GM21447 (cell line): ENCODE data around the gene ACO1.
A peak's percentile ranks its signal among the peaks of the same experiment; 100 is the strongest.
"Not testable (repeated sequence)": the region's sequence is repeated elsewhere in the genome, so short reads cannot be mapped to it uniquely, and the experiment has no call there.

ENCODE experiments used
- ATAC-seq: cut with Tn5 transposase; IDR thresholded peaks from one replicate; pipeline ENCODE4 v1.9.1; 2021; ENCODE audit not compliant: unreplicated experiment

The ACO1 gene

DNA sequence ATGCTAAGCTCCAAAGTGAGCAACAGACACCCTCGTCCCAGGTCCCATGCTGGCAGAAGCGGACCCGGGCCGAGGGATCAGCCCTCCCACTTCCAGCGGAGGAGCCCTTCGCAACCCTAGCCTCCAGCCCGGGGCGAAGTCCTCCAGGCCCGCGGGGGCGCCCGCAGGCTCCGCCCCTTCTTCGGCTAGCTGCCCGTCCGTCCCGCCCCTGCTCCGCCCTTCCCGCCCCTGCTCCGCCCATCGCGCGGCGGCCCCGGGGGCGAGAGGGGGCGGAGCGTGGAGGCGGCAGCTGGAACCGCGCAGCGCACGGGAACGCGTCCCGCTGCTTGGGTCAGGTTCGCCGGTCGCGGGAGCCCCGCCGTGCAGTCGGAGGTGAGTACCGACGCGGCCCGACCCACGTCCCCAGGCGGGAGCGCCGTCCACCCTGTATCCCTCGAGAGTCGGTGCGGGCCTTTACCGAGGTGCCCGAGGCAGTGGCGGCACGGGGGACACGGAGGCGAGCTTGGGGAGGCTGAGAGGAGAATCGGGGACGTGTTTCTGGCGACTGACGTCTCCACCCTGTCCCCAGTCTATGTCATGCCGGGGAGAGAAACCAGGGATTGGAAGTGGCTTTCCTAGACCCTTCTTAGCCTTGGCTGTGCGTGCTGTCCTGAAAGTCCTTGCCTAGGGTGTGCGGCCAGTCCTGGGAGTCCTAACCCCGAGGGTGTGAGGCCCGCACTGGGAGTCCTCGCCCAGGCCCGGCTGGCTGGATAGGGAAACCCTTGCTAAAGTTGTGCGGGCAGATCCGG, at the start of gene ACO1:
ACO1 (plus strand) TSS at position 280 of the 788 bp plus-strand sequence. CDS start 20,864 bp downstream, outside the sequence.
- peak; percentile 96 for ATAC-seq

DNA sequence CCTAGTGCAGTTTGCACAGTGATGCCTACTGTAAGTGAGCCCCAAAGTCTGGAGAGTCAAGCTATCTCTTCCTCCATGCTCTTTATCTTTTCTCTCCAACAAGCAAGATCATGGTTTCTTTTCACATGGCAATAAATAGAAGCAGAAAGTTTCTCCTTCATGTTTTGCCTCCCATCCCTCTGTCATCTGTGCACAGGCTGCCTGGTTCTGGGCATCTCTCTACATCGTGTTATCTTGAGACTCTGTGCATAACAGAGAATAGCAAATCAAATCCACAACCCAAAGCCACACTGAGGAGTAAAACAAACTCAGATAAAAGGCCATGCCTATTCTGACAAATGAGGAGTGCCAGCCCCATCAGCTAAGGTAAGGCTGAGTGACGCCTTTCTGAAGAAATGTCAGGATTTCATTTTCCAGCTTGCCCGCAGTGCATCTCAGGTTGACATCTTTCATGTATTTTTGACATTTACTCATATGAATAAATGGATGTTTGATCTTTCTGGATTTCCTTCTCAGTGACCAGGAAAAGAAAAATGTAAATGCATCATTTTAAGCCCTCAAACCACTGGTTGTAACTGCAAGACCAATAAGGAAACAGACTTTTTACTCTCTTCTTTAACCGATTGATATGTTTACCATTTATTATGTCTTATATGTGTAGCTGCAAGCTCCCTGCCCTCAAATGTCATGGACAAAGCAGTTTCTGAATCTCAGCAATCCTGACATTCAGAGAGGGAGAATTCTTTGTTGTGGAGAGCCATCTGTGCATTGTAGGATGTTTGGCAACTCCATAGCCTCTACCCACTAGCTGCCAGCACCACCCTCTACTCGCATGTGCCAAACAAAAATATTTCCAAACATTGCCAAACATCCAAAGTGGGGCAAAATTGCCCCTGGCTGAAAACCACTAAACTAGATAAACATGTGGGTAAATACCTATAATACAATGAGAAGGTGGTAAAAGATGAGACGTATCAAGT, 49.2 kb upstream of the ACO1 start:
- ATAC-seq, result no peak

DNA sequence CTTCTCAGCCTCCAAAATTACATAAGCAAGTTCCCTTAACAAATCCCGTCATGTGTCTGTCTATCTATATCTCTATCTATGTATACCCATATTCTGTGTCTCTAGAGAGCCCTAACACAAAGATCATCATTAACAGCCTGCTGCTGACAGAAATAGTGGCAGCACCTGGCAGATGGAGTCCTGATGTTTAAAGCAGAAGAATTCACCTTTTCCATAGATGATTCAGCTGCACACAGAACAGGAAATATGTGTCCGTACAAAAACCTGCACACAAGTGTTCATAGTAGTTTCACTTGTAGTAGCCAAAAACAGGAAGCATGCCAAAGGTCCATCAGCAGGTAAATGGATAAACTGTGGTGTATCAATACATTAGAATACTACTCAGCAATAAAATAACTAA, 45.0 kb upstream of the ACO1 start:
- ATAC-seq, result peak; percentile 85

DNA sequence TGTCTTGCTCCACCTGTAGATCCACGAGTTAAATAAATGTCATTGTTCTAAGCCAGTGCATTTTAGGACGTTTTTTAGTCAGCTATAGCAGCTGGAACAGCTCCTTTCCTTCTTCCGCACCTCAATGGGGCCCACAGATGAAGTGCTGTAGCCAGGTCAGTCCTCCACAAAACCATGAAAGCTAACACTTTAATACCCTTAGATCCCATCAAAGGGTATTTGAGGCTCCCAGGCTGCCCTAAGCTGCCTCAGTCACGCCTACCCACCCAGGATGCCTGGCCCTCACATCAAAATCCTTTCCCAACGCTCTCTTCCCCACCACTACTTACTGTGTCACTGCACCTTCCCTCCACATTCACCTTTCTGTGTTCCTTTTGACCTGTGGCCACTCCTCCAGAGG, 44.1 kb upstream of the ACO1 start:
- ATAC-seq, result no peak

DNA sequence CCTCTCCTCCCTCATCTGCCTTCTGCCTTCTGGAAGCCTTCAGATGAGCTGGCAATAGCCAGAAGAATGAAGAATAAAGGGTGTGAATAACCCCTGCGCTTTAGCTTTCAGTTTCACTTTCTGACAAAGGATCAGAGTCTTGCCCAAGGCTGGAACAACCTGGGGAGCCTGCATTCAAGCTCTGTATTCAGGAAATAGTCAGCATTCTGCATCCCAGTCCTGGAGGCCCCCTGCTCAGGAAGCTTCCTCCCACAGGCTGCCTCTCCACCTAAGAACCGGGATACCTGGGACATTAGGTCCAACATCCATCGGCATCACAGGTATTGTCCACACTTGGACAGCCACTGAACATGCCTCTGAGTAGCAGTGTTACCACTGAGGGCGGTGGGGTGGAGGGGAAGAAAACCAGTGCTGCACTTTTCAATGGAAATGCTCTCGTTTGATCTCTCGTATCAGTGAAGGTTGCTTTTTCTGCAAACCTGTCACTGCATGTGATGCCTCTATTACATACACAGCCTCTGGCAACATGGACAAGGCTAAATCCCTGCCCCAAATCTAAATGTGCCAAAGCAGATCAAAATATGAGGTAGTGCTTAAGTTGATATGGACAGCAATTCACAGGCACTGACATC, 39.8 kb upstream of the ACO1 start:
- ATAC-seq, result peak; percentile 59

DNA sequence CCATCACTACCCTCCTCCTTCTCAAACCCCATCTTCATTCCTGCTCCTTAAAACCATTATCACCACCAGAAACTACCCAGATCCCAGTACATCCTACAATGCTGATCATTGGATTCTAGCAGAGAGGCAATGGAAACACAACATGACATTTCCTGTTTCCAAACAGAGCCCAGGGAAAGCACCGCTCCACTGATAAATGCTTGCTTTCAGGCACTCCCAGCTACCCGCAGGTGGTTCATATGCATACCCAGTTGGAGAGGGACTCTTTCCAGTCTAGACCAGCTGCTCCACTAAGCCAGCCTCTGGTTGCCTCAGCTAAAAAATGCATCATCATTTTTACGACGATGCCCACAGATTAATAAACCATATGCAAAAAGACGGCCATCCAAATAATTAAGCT, 39.2 kb upstream of the ACO1 start:
- no peak for ATAC-seq

DNA sequence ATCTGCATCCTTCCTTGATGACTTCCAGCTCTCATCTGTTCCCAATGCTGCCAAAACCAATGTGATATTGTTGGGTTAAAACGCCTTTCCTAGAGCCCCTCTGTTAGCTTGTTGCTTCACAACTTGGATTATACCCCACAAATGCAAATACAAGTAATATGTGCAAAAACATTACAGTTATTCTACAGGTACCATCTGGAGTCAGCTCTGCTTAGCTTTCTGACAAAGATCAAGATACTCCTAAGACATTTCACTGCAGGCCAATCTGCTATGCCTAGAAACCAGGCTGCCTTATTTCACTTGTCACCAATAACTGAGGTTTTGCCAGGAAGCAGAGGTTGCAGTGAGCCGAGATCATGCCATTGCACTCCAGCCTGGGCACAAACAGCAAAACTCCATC, 36.9 kb upstream of the ACO1 start:
- no peak for ATAC-seq

DNA sequence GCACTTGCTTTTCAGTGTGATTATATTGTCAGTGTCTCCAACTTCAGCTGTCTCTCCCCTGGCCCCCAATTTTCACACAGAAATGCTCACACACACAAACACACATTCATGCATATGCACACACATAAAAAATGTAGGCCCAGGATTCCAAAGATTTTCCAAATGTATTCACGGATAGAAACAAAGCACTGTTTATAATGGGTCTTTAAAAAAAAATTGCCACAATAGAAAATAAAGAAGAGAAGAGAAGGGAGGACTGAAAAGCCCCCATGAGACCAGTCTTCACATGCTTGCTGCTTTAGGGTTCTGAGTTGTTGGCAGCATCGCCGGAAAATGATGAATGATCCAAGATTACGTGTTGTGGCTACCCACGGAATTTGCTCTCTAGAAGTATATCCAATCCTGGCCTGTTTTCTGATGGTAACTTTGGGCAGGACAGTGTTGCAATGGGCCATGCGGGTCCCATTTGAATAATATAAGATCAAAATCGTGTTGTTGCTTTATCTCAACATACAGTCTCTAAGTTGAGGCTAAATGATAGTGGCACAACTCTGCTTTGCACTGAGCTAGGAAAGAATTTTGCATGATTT, 36.2 kb upstream of the ACO1 start:
- no peak for ATAC-seq

DNA sequence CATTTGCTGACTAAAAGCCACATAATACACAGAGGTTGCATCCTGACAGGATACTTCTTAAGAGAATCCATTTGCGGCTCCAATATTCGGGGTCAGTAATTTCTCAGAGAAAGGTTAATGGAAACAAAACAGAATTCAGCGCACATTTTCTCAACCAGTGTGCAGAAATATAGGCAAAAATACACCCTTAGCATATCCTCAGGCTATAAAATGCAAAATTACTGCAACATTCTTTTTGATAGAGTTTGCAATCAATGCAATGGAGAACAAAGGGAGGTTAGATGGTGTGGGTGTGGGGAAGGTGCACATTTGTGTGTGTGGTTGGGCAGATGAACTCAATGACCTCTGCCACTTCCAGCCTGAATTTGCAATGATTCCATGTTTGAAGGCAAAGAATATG, 35.4 kb upstream of the ACO1 start:
- ATAC-seq, result no peak

DNA sequence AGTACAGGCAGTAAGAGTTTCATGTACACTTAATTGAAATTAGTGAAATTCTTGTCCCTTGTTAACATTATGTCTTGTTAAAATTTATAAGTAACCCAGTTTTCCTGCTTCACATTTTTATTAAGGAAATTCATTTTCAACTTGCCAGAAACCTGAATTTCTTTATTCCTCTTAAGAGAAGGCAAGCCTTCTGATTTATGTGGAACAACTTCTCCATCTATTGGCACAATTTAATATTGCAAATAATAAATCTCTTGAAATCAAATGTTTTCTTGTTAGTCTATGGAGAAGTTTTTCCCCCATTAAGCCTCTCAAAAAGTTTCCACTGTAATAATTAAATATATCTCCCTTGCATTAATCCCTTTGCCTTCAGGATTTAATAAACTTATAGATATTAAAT, 33.8 kb upstream of the ACO1 start:
- no peak for ATAC-seq

DNA sequence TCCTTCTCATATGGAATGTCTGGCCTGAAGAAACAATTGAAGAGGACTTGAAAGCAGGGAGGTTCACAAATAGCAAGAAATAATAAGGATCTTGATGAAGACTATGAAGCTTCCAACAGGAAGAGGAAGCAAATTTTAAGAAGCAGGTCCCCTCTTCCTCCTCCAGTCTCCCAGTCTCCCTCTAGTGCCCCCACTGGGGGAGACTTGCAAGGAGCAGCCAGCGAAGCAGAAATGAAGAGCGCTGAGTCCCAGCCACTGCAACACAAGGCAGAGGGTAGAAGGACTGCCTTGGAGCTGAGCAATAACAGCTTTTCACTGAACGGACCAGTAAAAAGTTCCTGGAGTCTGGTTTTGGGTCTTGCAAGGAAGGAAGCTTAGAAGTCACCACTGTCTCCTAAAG, 32.6 kb upstream of the ACO1 start:
- ATAC-seq, result no peak

DNA sequence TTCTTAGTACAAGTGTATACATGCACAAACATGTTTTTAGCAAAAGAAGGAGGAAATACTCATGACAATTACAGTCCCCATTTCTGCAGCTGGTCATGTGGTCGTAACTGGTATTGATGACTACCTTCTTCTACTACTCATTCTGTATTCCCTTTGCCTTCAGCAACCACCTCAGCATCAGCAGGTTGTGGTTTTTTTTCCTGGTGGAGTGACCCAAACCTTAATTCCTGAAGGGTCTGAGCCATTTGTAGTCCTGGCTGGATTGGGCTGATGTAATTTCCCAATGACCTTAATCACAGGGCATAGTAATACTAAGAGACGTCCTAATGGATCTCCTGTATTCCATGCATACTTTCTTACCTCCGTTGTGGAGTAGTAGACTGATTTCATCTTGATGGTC, 31.0 kb upstream of the ACO1 start:
- not testable (repeated sequence) for ATAC-seq

DNA sequence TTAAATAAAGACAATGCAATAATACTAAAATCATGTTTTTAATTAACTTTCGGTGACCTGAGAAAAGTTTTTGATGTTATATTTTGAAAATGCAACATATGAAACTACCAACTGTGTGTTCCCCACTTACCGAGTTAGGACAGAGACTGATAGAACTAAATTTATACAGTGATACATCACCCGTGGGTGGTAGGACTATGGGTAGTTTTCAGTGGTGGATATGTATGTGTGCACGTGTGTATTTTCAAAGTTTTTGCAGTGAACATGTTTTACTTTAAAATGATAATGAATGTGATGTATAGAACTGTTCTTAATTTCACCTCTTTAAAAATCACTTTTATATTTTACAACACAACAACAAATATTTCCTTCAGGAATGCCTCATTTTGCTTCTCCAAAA, 25.0 kb upstream of the ACO1 start:
- no peak for ATAC-seq

DNA sequence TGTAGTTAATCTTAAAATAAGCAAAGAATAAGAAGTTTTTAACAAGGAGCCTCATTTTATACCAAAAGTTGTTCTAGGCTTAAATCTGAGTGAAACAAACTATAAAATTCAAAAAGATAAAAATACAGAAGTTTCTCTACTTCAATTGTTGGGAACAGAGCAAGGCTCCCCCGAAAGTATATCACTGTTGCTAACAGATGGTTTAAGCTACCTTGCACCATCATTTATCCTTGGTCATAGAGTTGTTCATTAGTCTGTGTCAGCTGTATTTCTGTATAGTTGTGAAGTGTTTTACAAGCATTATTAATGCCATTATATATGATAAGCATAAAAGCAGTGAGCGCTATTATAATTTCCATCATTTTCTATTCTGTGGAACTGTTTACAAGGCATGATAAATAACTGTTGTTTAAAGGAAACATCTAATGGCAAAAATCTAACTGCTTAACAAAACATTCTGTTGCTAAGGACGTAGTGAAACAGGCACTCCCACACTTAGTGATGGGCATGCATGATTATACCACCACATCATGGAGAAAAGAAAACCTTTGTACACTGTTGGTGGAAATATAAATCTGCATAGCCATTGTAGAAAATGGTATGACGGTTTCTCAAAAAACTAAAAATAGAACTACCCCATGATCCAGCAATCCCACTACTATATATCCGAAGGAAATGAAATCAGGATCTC, 23.3 kb upstream of the ACO1 start:
- no peak for ATAC-seq

DNA sequence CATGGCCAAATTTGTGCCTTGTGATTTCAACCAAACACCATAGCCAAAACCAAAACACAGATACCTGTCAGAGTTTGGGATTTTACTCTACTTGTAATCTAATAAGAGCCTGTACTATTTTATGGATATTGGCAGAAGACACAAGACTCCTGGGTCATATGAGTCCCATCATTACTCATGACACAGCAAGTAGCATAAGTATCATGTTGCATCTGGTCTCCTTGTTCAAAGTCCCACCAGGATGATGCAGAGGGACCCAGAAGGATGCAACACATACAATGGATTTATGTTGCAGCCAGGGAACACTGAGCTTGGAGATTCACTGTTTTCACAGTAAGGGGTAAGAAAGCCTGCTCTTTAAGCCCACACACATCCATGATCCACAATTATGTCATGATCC, 13.2 kb upstream of the ACO1 start:
- ATAC-seq, result no peak

DNA sequence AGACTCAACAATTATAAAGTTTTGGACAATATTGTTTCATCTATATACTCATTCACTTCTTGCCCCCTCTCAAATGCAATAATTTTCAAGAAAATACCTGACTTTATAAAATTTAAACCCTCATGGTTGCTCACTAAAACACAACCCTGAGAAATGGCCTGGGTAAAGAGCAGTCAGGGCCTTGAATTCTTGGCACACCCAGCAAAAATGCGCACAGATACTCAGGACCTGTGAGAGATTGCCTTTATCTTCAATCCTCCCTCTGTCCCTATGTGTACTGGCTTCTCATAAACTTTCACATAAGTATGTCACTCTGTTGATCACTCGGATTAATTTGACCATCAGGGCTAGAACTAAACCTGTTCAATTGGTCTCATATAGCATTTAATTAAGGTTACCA, 12.8 kb upstream of the ACO1 start:
- no peak for ATAC-seq

DNA sequence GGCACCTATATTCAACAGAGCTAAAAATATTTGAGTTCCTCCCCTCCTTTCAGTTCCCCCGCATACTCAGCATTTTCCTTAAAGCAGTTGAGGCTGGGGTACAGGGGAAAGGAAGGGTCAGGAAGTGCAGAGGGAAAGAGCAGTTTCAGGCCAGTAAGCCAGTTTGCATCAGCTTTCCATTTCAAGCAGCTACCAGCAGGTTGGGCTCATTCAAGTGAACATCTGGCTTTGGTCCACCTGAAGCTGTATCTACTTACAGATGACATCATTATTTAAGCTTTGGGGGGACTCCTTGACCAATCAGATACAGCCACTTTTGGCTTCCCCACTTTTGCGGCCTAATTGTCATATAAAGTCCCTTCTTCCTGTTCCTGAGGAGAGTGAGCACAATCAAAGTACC, 8.2 kb upstream of the ACO1 start:
- no peak for ATAC-seq

DNA sequence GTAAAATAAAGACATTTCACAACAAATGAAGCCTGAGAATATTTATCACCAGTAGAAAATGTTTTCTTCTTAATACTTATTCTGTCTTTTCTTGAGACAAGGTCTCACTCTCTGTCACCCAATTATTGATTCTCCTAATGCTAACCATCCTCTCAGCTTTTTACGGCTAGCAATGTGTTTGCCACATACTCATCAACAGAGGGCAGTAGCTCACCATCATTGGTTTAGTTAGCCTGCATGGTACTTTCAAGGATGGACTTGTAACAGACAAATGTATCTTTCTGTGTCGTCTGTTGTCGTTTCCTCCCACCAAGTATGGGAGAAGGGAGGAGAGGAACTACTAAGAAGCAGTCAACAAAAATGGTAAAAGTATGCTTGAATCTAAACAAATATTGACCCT, 5.9 kb upstream of the ACO1 start:
- peak; percentile 77 for ATAC-seq

DNA sequence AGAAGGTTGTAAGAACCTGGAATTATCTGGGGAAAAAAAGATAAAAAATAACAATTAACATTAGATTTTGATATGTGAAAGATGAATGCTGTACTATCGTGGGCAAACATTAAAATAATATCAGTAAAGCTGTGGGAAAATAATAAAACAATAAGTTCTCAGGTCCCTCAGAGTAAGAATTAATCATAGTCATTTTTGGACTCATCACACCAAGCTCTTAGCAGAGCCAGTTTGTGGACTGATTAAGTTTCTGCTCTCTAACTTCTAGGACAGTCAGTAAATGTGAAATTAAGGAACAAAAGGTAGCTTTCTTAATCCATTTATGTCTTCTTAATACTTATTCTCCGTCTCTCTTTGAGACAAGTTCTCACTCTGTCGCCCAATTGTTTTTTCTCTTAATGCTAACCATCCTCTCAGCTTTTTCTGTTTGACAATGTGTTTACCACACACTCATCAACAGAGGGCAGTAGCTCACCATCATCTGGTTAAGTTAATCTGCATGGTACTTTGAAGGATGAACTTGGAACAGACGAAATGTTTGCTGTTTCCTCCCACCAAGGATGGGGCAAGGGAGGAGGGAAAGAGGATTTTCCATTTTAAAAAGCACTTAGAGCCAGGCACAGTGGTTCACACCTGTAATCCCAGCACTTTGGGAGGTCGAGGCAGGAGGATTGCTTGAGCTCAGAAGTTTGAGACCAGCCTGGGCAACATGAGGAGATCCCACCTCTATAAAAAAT, 5.3 kb upstream of the ACO1 start:
- ATAC-seq, result peak; percentile 75

DNA sequence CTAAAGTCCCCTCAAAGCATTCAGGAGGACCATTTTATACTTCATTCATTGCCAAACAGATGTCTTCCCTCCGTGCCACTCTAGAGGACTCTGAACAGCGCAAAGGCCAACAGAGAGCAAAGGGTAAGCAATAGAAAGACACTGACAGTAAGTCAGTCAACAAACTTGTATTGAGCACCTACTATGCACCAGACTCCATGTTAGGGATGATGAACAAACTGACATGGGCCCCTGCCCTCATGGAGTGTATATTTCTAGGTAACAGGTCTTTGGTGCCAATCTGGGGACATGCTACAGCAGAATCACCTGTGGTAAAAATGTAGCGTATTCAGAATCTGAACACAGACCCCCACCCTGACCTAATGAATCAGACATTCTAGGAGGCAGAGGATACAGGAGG, 3.5 kb upstream of the ACO1 start:
- ATAC-seq, result no peak
